Activated CD8-positive, alpha-beta memory T cell treated with anti-CD3 and anti-CD28 coated beads, Interleukin-2, amount 50 U/mL, for 1 hour (primary cell): ENCODE measurements around the gene NEU1.
A peak's percentile ranks its signal among the peaks of the same experiment; 100 is the strongest.
"Not testable (repeated sequence)": the region's sequence is repeated elsewhere in the genome, so short reads cannot be mapped to it uniquely, and the experiment has no call there.

Experiments
- DNase-seq: peaks from one replicate; pipeline ENCODE4 v3.0.0-alpha.2; 2020; ENCODE audit errors: extremely low read depth

The NEU1 gene

DNA sequence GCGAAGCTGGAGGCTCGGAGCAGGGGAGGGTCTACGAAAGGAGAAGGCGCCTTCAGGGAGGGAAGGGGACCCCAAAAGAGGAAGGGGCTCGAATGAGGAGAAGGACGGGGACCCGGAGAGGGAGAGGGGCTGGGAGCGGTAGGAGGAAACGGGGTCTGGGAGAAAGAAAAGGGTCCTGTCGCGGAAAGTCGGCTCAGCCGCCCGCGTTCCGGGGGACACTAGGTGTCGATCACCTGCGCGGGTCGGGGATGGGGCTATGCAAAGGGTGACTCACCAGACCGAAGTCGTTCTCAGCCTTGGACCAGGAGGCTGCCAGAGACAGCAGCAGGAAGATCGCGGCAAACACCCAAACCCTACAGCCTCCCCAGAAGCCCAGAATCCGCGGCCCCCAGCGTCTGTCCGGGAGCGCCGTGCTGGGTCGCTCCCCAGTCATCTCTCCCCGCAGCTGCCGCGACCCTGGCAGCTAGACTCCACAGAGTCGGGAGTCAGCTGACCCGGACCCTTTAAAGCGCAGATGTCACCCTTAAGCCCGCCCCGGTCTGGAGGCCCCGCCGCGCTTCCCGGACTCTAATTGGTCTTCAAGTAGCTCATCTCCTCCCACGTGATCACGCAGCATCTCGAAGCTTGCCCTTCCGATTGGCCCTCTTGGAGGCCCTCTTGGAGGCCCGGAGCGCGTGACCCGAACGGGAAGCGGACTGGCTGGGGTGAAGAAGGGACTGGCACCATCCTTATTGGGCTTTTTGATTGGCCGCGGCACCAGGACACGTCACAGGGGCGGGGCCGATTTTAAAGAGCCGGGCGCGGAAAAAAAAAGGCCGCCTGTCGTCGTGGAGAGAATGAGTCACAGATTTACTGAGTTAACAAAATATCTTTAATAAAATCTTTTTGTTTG lies at the start of gene NEU1:
Gene NEU1 (minus strand): TSS at position 478 of the 892 bp plus-strand sequence. CDS start 45 bp downstream, at position 433.
- peak; percentile 99 for DNase-seq

DNA sequence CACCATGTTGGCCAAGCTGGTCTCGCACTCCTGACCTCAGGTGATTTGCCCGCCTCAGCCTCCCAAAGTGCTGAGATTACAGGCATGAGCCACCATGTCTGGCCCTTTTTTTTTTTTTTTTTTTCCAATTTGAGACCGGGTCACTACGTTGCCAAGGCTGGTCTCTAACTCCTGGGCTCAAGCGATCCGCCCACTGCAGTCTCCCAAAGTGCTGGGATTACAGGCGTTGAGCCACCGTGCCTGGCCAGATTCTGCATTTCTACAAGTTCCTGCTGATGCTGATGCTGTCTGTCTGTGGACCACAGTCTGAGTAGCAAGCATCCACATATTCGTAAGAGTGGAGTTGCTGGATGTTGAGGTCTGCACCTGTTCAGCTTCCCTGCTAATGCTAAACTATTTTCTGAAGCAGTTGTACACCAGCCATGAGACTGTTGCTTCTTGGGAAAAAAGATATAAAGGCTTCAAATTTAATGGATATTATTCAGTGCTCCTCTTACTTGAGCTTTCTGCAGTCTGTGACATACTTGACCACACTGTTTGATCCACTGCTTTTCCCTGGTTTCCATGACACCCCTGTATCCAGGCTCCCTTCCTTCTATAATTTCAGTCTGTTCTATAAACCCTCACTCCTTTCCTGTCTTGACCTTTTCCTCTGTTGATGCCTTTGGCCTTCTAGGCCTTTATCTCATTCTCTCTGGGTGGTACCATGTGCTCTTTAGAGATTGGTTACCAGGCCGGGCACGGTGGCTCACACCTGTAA lies 49.4 kb upstream of the NEU1 start:
- no peak for DNase-seq

DNA sequence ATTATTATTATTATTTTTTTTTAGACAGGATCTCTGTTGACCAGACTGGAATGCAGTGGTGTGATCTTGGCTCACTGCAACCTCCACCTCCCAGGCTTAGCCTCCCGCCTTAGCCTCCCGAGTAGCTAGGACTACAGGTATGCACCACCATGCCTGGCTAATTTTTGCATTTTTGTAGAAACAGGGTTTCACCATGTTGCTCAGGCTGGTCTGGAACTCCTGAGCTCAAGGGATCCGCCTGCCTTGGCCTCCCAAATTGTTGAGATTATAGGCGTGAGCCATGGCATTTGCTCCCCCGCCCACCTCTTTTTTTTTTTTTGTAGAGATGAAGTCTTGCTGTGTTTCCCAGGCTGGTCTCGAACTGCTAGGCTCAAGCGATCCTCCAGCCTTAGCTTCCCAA lies 46.7 kb upstream of the NEU1 start:
- not testable (repeated sequence) for DNase-seq

DNA sequence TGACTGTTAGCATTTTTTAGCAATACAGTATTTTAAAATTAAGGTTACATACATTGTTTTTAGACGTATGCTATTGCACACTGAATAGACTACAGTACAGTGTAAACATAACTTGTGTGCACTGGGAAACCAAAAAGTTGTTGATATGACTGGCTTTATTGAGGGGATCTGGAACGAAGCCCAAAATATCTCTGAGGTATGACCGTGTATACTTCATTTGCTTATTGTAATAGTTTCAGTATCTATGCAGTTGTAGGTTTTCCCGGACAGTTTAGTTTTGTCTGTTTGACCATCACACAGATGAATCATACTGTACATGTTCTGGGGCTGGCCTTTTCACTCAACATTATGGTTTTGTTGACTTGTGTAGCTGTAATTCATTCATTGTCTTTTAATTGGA lies 46.2 kb upstream of the NEU1 start:
- DNase-seq = no peak

DNA sequence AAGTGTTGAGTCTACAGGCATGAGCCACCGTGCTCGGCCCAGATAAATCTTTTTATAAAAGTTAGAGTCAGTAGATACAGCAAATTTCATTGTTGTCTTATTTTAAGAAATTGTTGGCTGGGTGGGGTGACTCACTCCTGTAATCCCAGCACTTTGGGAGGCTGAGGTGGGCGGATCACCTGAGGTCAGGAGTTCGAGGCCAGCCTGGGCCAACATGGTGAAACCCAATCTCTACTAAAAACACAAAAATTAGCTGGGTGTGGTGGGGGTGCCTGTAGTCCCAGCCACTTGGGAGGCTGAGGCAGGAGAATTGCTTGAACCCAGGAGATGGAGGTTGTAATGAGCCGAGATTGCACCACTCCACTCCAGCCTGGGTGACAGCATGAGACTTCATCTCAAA lies 45.6 kb upstream of the NEU1 start:
- DNase-seq = not testable (repeated sequence)

DNA sequence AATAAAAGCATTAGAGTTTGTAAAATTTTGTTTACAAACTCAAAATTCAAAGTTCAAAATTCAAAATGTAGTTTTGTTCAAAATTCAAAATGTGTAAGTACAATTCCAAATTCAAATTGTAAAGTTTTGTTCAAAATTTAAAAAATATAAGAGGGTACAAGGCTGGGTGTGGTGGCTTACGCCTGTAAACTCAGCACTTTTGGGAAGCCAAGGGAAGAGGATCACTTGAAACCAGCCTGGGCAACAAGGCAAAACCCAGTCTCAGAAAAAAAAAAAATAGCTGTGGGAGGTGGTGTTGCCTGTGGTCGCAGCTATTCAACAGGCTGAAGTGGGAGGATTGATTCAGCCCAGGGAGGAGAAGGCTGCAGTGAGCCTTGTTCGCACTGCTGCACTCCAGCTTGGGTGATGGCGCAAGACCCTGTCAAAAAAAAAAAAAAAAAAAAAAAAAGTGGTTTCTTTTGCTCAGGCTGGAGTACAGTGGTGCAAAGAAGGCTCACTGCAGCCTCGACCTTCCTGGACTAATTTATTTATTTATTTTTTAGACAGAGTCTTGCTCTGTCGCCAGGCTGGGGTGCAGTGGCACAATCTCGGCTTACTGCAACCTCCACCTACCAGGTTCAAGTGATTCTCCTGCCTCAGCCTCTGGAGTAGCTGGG lies 44.7 kb upstream of the NEU1 start:
- DNase-seq = no peak

DNA sequence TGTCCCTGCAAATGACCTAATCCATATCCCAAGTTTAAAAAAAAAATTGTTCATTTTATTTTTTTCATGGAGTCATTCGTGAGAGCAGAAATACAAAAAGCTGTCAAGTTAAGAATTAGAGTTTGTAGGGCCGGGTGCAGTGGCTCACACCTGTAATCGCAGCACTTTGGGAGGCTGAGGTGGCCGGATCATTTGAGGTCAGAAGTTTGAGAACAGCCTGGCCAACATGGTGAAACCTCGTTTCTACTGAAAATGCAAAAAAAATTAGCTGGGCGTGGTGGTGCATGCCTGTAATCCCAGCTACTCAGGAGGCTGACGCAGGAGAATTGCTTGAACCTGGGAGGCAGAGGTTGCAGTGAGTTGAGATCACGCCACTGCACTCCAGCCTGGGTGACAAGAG lies 44.1 kb upstream of the NEU1 start:
- DNase-seq = not testable (repeated sequence)

DNA sequence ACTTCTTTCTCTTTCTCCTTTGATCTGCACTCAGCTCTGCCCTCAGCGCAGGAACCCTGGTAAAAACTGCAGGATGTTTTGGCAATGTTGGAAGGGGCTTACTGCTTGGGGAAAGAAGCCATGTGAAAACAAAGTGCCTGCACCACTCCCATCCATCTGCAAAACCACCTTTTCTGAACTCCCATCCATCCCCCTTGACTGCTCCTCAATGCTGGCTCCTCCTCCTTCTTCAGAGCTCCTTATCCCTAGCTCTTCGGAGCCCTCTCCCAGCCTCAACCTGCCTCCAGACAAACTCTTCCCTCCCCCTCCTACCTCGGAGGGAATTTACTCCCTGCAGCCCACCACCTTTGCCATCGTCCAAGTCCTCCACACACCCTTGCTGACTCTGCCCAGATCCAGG lies 43.5 kb upstream of the NEU1 start:
- no peak for DNase-seq

DNA sequence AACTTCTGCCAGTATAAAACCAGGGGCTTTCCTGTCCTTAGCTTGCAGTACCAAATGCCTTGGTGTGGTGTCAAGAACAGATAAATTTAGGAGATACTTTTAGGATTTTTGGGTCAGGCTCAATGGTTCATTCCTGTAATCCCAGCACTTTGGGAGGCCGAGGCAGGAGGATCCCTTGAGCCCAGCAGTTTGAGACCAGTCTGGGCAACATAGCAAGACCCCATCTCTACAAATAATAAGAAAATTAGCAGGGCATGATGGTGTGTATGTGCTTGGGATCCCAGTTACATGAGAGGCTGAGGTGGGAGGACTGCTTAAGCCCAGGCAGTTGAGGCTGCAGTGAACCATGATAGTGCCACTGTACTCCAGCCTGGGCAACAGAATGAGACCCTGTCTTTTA lies 42.4 kb upstream of the NEU1 start:
- DNase-seq = no peak

DNA sequence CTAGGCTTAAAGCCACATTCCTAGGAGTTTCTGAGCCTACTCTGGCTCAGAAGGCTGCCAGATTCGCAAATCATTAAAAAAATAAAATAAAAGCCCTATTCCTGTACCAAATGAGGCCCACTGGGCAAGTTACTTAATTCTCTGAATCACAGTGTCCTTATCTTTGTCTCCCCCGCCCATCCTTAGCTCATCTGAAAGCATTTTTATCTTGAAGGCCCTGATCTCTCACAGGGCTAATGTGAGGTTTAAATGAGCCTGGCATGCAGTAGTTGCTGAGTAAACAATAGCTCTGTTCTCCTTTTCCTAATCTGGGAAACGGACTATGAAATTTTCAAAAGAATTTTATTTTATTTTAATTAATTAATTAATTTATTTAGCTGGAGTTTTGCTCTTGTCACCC lies 41.3 kb upstream of the NEU1 start:
- no peak for DNase-seq

DNA sequence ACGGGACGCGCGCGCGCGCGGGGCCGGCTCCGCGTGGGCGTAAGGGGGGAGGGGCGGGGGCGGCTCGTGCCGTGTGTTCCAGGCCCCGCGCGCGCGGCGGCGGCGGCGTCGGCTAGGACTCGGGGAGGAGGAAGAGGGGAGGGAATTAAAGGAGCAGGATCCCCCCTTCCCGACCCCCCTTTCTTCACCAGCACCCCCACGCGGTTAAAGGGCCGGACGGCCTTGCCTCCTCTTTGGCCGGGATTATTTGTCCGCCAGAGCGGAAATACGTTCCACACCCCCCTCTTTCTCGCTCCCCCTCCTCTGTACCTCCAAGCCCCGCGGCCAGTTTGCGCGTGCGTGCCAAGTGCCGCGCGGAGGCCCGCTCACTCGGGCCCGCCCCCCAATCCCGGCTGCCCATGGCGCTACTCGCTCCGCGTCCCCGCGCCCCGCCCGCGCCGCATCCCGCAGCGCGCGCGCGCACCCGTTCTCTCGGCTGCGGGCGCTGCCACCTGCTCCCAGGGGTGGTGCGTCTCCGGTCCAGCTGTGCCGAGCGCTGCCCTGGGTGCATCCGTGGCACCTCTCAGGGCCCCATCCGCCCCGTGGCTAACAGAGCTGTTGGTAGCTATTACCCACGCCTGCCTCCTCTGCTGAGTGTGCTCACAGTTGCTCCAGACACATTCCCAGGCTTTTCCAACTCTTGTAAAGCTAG lies 39.5 kb upstream of the NEU1 start, which contains the start of gene ZBTB12:
Gene ZBTB12 (minus strand): TSS at position 134 of the 691 bp plus-strand sequence. CDS start 781 bp downstream, outside the sequence.
- peak; percentile 40 for DNase-seq

DNA sequence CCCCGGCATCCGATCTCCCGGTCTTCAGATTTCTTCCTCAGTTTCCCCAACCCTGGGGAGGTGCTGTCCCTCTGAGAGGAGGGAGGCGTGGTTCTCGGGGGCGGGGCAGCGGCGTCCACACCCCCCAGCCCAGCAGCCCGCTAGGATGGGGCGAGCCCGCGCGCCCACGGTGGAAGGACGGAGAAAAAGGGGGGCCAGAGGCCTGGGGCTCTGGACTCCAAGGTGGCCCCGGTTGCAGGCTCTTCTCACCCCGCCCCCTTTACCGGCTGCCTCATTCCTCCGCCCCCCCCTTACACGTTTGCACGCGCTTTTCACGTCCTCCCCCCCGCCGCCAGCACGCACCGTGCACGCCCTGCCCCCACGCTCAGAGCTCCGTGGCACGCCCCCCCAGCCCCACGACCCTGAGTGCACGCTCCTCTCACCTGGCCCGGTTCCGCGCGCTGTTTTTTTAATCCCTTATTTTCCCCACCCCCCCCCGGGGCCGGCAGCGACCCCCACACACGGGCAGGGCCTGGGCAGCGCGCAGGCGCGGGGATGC lies 38.9 kb upstream of the NEU1 start:
- no peak for DNase-seq

DNA sequence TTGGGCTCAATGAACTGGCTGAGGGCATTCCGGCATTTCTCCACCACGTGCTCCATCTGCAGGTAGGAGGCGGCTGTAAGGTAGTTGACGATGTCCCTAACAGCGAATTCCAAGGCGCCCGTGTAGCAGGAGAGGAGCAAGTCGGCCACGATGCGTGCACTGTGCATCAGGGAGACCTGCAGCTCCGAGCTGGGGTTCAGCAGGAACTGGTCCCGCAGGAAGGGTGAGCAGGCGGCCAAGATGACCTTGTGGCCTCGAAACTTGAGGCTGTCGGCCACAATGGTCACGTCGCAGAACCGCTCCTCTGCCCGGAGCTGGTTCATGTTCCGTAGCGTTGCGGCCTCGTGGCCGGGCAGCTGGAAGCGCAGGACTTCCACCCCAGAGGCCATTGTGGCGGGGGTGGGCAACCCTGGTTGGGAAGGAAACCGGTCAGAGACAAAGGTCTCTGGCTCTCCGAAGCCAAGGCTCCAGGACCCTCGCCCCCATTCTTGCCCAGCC lies 38.3 kb upstream of the NEU1 start:
- DNase-seq = no peak

DNA sequence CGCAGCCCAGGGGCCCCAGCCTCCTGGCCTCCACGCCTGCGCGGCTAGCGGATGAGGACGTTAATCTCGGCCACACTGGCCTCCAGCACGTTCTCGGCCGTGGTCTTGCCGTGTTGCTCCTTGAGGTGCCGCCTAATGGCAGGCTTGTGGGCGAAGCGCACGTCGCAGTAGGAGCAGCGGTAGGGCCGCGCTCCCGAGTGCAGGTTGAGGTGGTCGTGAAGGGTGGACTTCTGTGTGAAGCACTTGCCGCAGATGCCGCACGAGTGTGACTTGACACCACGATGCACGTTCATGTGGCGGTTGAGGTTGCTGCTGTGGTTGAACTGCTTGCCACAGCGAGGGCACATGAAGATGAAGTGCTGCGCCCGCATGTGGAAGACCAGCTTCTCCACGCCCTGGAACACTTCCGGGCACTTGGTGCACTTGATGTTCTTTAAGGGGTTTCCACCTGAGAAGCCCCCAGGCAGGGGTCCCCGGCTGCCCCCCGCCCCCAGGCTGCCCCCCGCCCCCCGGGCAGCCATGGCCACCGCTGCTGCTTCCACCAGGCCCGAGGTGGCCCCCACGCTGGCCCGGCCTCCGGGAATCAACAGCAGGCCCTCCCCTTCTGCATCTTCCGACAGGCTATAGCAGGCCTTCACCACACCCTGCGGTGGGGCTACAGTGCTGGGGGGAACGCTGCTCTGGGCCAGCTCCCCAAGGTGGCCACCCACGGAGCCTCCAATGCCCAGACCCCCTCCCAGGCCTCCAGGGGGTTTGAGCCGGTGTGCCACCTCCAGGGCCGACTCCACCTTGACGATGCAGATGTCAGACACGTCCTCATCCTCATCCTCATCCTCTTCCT lies 37.5 kb upstream of the NEU1 start:
- DNase-seq = no peak

DNA sequence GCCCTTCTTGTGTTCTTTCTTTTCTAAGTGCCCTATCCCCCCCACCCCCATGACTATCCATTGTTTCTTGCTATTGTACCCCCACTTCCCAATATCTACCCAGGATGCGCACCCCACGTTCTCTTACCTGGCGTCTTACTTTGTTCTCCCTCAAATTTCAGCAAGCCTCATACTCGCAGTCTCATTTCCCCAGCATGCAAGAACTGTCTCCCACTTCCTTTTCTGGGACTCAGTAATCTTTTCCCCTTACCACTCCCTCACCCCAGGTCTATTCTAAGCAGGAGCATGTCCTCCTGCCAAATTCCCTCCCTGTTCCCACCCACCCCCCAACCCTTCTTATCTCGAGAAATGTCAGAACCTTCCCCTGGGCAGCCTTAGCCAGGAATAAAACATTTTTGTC lies 36.6 kb upstream of the NEU1 start:
- DNase-seq = no peak

DNA sequence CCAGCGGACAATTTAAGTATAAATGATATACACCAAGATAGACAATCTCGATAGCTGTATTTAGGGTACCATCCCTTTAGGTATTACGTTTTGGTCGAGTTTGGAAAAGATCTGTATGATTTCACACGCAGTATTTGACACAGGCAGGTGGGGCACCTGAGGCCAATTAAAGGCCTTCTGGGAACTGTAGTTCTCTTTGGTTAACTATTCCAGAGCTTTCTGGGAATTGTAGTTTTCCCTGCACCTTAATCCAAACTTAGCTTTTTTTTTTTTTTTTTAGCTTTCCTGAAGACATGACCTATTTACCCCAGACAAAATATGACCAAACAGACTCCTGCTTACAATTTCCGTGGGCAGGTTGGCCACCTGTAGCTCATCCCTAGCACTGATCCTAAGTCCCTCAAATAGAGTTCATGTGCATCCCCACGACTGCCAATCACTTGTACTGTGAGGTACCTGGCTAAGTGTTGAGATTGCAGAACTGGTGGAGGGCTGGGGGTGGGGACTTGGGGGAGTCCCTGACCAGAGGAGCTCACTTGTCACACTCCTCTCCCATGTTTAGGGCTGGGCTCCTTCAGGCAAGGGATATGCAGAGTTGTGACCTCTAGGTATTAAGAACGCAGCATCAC lies 35.9 kb upstream of the NEU1 start:
- no peak for DNase-seq

DNA sequence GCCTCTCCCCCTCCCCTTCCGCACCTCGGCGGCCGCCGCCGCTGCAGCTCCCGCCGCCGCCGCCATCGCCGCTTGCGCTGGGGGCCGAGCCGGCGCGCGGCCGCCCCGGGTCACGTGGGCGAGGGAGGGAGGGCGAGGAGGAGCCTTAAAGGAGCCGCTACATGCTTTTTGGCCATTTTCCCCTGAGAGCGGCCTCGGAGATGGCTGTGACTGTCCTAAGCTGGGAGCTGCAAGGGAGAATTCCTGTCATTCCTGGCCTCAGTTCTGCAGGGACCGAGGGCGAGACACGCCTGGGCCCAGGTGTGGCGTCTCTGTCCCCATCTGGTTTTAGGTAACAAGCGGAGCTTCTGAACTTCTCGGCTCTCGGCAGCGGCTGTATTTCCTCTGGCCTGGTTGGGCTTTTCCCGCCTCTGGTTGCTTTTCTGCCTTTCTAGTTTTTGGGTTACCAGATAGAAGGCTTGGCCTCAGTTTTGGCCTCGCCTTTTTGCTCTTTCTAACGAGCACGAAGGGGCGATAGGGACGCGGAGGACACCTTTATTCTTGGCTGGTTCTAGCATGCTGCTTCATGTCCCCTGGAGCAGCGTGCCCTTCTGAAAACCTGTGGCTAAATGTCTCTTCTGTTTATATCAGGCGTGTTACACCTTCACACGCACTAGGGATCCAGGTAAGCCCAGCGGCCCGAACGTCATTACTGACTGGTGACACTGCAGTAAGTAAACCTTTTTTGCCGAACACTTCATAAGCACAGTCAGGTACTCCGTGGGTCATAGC lies 35.2 kb upstream of the NEU1 start, which contains the start of gene EHMT2:
Gene EHMT2 (minus strand): TSS at position 87 of the 771 bp plus-strand sequence. CDS start 21 bp downstream, at position 66.
- DNase-seq = no peak

DNA sequence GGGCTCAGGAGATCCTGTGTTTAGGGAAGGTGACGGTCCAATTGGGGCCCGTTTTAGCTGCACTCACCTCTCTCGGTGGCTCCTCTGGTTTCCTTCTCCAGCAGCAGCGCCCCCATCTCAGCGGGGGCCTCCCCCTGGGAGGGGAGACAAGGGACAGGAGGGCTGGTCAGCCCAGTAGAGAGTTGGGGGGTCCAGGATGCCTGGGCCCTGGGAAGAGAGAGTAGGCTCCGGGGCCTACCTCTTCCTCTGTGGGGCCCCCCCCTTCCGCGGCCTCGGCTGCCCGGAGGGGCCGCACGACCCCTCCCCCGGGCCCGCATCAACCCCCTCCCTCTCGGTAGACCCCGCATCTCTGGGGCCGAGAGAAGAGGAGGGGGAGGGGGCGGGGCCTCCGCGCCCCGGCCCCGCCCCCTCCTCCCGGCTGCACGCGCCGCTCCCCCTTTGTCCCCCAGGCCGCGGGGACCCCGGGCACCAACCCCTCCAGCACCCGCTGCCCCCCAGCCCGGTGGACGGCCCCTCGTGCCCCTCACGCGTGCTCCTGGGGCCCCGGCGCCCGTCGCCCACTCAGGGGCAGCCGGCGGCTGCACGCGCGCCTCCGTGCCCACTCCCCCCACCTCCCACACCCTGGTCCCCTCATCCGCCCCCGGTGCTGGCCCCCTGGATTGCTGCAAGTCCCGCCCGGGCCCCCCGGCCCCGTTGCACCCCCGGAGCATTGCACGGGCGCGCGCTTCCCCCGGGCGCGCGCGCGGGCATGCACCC lies 34.4 kb upstream of the NEU1 start:
- no peak for DNase-seq
